DOHH2 (cell line): ENCODE results near the gene CHST10.

Experiments
- H3F3A ChIP-seq: fragments of 200-600 bp; sonication (generic), shearing (Covaris generic); 2 replicates; pipeline ENCODE4 v1.6.0; 2016; ENCODE audit warnings: antibody characterized with exemption, mild to moderate bottlenecking; ENCODE audit not compliant: control insufficient read depth, insufficient read depth
- H3K27ac ChIP-seq: fragments of 200-600 bp; sonication (generic); 2 replicates; pipeline ENCODE4 v1.5.1; 2014; ENCODE audit warnings: low read depth, mild to moderate bottlenecking, low read length, moderate library complexity
- H3K27me3 ChIP-seq: fragments of 200-600 bp; sonication (generic); 2 replicates; pipeline ENCODE4 v1.6.1; 2014; ENCODE audit warnings: mild to moderate bottlenecking, low read length, mixed read lengths; ENCODE audit not compliant: control insufficient read depth
- H3K36me3 ChIP-seq: fragments of 200-600 bp; sonication (generic); 2 replicates; pipeline ENCODE4 v1.6.1; 2014; ENCODE audit warnings: mild to moderate bottlenecking, low read length, moderate library complexity, mixed read lengths; ENCODE audit not compliant: control insufficient read depth
- H3K4me1 ChIP-seq: fragments of 200-600 bp; sonication (generic); 2 replicates; pipeline ENCODE4 v1.6.1; 2014; ENCODE audit warnings: mild to moderate bottlenecking, low read length, mixed read lengths; ENCODE audit not compliant: control insufficient read depth
- H3K4me2 ChIP-seq: fragments of 200-600 bp; sonication (generic); 2 replicates; pipeline ENCODE4 v1.6.0; 2014; ENCODE audit warnings: mild to moderate bottlenecking, low read length, moderate library complexity
- H3K4me3 ChIP-seq: fragments of 200-600 bp; sonication (generic); 2 replicates; pipeline ENCODE4 v1.5.1; 2014; ENCODE audit warnings: mild to moderate bottlenecking, low read length, mixed read lengths
- H3K79me2 ChIP-seq: fragments of 200-600 bp; sonication (generic); 2 replicates; pipeline ENCODE4 v1.6.1; 2014; ENCODE audit warnings: mild to moderate bottlenecking, low read length, mixed read lengths; ENCODE audit not compliant: control insufficient read depth
- H3K9me2 ChIP-seq: fragments of 200-600 bp; sonication (generic); replicated peaks from 2 replicates; pipeline ENCODE4 v1.6.1; 2014; ENCODE audit warnings: mild to moderate bottlenecking, low read length, mixed read lengths; ENCODE audit not compliant: control insufficient read depth
- H3K9me3 ChIP-seq: fragments of 200-600 bp; sonication (generic); 2 replicates; pipeline ENCODE4 v1.6.1; 2014; ENCODE audit warnings: antibody characterized with exemption, low read length, mixed read lengths; ENCODE audit not compliant: control insufficient read depth, insufficient read depth
- H4K20me1 ChIP-seq: fragments of 200-600 bp; sonication (generic); 2 replicates; pipeline ENCODE4 v1.6.0; 2014; ENCODE audit warnings: low read depth, mild to moderate bottlenecking, antibody characterized with exemption, low read length, moderate library complexity; ENCODE audit not compliant: control insufficient read depth, insufficient read depth
- EZH2phosphoT487 ChIP-seq: fragments of 200-600 bp; sonication (generic); IDR thresholded peaks from 2 replicates; pipeline ENCODE4 v1.6.1; 2017; ENCODE audit warnings: borderline replicate concordance, mild to moderate bottlenecking, antibody characterized with exemption, low read length, moderate library complexity, mixed read lengths
- TF ChIP-seq, protein P1 (sequence below): fragments of 200-600 bp; sonication (generic); IDR thresholded peaks from one replicate; pipeline ENCODE4 v1.5.1; 2014; ENCODE audit warnings: antibody characterized with exemption, mild to moderate bottlenecking, low read depth, low read length; ENCODE audit not compliant: poor library complexity, severe bottlenecking

Gene CHST10

DNA sequence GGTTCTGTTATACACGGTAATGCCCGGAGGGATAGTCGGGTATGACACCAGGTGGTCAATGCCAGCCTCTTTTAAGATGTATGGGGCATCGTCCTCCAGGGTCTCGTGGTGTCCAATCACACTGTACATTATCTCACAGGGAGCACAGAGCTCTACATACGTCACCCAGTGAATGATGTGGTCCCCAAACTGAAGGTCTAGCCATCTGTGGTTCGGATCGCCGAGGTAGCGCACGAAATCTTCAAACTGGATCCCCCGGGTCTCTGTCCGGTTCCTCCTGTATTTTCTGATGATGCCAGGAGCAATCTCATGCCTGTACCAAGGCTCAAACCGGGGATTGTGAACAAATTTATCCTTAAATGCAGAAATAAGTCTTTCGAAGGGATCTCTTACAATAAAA lies 24.1 kb downstream of the CHST10 start:
- H3K9me3 ChIP-seq = no peaks in the 10 kb centered on the region
- H3K79me2 ChIP-seq = no peaks in the 10 kb centered on the region
- H3K27me3 ChIP-seq = no peaks in the 10 kb centered on the region
- H3K4me1 ChIP-seq = peaks cover 27% of the 10 kb centered on the region
- TF ChIP-seq, protein P1, sequence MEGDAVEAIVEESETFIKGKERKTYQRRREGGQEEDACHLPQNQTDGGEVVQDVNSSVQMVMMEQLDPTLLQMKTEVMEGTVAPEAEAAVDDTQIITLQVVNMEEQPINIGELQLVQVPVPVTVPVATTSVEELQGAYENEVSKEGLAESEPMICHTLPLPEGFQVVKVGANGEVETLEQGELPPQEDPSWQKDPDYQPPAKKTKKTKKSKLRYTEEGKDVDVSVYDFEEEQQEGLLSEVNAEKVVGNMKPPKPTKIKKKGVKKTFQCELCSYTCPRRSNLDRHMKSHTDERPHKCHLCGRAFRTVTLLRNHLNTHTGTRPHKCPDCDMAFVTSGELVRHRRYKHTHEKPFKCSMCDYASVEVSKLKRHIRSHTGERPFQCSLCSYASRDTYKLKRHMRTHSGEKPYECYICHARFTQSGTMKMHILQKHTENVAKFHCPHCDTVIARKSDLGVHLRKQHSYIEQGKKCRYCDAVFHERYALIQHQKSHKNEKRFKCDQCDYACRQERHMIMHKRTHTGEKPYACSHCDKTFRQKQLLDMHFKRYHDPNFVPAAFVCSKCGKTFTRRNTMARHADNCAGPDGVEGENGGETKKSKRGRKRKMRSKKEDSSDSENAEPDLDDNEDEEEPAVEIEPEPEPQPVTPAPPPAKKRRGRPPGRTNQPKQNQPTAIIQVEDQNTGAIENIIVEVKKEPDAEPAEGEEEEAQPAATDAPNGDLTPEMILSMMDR = no peak
- no peak for TF ChIP-seq EZH2phosphoT487
- H3K27ac ChIP-seq = no peak overlapping the region
- H3K36me3 ChIP-seq = peaks cover 24% of the 10 kb centered on the region
- no peaks in the 10 kb centered on the region for H3K9me2 ChIP-seq
- no peaks in the 10 kb centered on the region for H4K20me1 ChIP-seq
- no peaks in the 10 kb centered on the region for H3F3A ChIP-seq
- H3K4me3 ChIP-seq = no peak overlapping the region
- no peak overlapping the region for H3K4me2 ChIP-seq

DNA sequence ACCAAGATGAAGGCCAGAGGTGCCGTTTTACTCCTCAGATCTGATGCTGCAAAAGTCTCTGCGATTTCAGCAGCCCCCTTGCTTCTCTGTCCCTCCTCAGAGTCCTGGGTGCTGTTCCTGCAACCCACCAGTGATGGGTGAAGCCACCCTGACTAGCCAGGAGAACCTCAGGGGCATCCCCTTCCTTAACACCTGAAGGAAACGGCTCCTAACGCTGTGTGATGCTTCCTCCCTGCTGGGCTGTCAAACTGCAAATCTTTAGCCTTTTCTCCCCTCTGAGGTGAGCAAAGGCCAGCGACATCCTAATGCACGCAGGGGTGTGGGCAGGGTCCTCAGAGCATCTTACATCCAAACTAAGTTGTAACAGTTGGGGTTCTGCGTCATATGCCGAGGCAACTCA lies 24.8 kb downstream of the CHST10 start:
- Histone ChIP-seq H4K20me1 (no peaks in the 10 kb centered on the region), H3K9me2 (no peaks in the 10 kb centered on the region), H3K27ac (no peak overlapping the region), H3K4me3 (no peak overlapping the region), H3K9me3 (no peaks in the 10 kb centered on the region), H3F3A (no peaks in the 10 kb centered on the region), H3K79me2 (no peaks in the 10 kb centered on the region), H3K4me1 (peaks cover 27% of the 10 kb centered on the region), H3K27me3 (no peaks in the 10 kb centered on the region), H3K4me2 (no peak overlapping the region), H3K36me3 (peaks cover 24% of the 10 kb centered on the region)
- TF ChIP-seq EZH2phosphoT487 = no peak
- TF ChIP-seq, protein P1 = no peak

DNA sequence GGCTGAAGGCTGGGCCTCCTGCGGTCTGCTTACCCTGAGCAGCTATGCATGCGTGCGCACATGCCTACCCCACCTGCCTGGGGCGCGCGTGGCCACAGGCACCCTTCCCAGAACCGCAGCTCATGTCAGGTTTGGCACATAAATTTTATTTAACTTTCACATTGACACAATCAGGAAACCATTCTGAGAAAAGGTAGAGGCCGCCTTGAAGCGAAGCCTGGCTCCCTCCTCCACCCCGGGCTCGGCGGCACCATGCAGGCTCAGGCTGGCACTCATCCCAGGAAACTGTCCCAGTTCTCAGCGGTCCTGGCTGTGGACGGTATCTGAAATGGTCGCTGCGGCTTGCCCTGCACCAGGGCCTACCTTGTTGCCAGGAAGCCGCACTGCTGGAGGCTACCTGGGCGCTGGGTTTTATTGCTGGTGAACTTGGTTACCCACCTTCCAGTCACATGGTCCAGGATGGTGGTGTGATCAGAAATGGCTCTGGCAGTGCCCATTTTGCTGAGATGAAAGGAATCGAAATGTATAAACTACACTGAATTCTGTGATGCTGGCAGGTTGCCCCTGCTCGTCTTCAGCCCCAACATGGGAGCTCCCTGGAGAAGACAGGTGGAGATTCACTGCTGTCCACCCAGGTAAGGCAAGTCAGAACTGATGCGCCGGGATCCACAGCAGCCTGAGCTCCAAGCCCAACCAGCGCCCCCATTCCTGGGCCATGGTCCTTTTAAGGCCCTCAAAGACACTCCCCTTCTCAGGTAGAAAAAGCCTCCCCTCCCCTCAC lies 25.5 kb downstream of the CHST10 start:
- H3F3A ChIP-seq = no peaks in the 10 kb centered on the region
- no peaks in the 10 kb centered on the region for H3K27me3 ChIP-seq
- H3K4me3 ChIP-seq = no peak overlapping the region
- H3K4me1 ChIP-seq = peaks cover 27% of the 10 kb centered on the region
- H3K36me3 ChIP-seq = peaks cover 24% of the 10 kb centered on the region
- H3K27ac ChIP-seq = no peak overlapping the region
- no peaks in the 10 kb centered on the region for H3K9me3 ChIP-seq
- H4K20me1 ChIP-seq = no peaks in the 10 kb centered on the region
- TF ChIP-seq, protein P1 = no peak
- no peak for TF ChIP-seq EZH2phosphoT487
- H3K4me2 ChIP-seq = no peak overlapping the region
- H3K79me2 ChIP-seq = no peaks in the 10 kb centered on the region
- H3K9me2 ChIP-seq = no peaks in the 10 kb centered on the region
